Activated CD4-positive, alpha-beta T cell treated with anti-CD3 and anti-CD28 coated beads, Interleukin-2, amount 10 ng/mL, durations not matched to agents 24 days and 14 days (primary cell): ENCODE results near the gene PPFIA4. TPM values are rescaled to one million over a fixed set of nuclear protein-coding genes. Genes with fewer than 3 reads are reported as not detected.

Experiments
- DNase-seq: peaks from one replicate; pipeline ENCODE4 v3.0.0; 2022
- H3K27ac Mint-ChIP-seq: one replicate; pipeline ENCODE4 v1.8.0; 2022; ENCODE audit warnings: mild to moderate bottlenecking, mixed read lengths
- H3K27me3 Mint-ChIP-seq: one replicate; pipeline ENCODE4 v1.8.0; 2022; ENCODE audit warnings: mixed read lengths
- H3K36me3 Mint-ChIP-seq: one replicate; pipeline ENCODE4 v1.8.0; 2022; ENCODE audit warnings: low read depth, mild to moderate bottlenecking, mixed read lengths
- H3K4me1 Mint-ChIP-seq: one replicate; pipeline ENCODE4 v1.8.0; 2021; ENCODE audit warnings: mixed read lengths
- H3K4me3 Mint-ChIP-seq: one replicate; pipeline ENCODE4 v1.8.0; 2022; ENCODE audit warnings: mild to moderate bottlenecking, moderate library complexity, mixed read lengths
- H3K9me3 Mint-ChIP-seq: one replicate; pipeline ENCODE4 v1.8.0; 2021; ENCODE audit warnings: mixed read lengths
- intact Hi-C: fragments of 100-400 bp; cut with micrococcal nuclease; formaldehyde crosslinking; loops from one replicate; pipeline ENCODE4 v1.15.1; 2023
- total RNA-seq: library from RNA; stranded (reverse); gene quantifications from 2 replicates; pipeline ENCODE4 v1.2.3, GENCODE V29; 2022

Gene PPFIA4
- total RNA-seq, 1 donor from 2014 or later = 35.1 TPM

- Mint-ChIP-seq H3K9me3 (no peaks in the 10 kb centered on the region), H3K36me3 (peaks cover 12% of the 10 kb centered on the region), H3K27me3 (no peaks in the 10 kb centered on the region), H3K4me3 (no peak overlapping the region), H3K4me1 (peaks cover 6% of the 10 kb centered on the region), H3K27ac (no peak overlapping the region)
- intact Hi-C loops = no loop called here
- no peak for DNase-seq
These were observed 14.4 kb downstream of the PPFIA4 start for GRCh38 chr1:203040513-203041275.

- no peaks in the 10 kb centered on the region for H3K27me3 Mint-ChIP-seq
- no peak overlapping the region for H3K4me3 Mint-ChIP-seq
- no peak overlapping the region for H3K27ac Mint-ChIP-seq
- H3K4me1 Mint-ChIP-seq = peaks cover 6% of the 10 kb centered on the region
- intact Hi-C loops = no loop called here
- H3K36me3 Mint-ChIP-seq = peaks cover 12% of the 10 kb centered on the region
- H3K9me3 Mint-ChIP-seq = no peaks in the 10 kb centered on the region
- DNase-seq = no peak
These were observed 15.2 kb downstream of the PPFIA4 start for GRCh38 chr1:203041351-203041932.

- no peaks in the 10 kb centered on the region for H3K27me3 Mint-ChIP-seq
- no peak overlapping the region for H3K27ac Mint-ChIP-seq
- H3K4me1 Mint-ChIP-seq = peaks cover 9% of the 10 kb centered on the region
- intact Hi-C loops = no loop called here
- peaks cover 14% of the 10 kb centered on the region for H3K36me3 Mint-ChIP-seq
- no peak for DNase-seq
- H3K4me3 Mint-ChIP-seq = no peak overlapping the region
- H3K9me3 Mint-ChIP-seq = no peaks in the 10 kb centered on the region
These were observed 17.7 kb downstream of the PPFIA4 start for GRCh38 chr1:203043830-203044545.

GRCh38 chr1:203044546-203045250, 18.4 kb downstream of the PPFIA4 start:
- H3K9me3 Mint-ChIP-seq = no peaks in the 10 kb centered on the region
- no peak for DNase-seq
- intact Hi-C loops = no loop called here

GRCh38 chr1:203045336-203045735, 19.0 kb downstream of the PPFIA4 start:
- no peak for DNase-seq
- Mint-ChIP-seq H3K9me3 (no peaks in the 10 kb centered on the region), H3K27me3 (no peaks in the 10 kb centered on the region), H3K4me3 (no peak overlapping the region), H3K36me3 (peaks cover 11% of the 10 kb centered on the region), H3K4me1 (peaks cover 5% of the 10 kb centered on the region), H3K27ac (no peak overlapping the region)
- intact Hi-C loops = no loop called here

More at GRCh38 chr1:203044546-203045250, 18.4 kb downstream of the PPFIA4 start:
- Mint-ChIP-seq H3K36me3 (peaks cover 11% of the 10 kb centered on the region), H3K27ac (no peak overlapping the region), H3K27me3 (no peaks in the 10 kb centered on the region), H3K4me1 (peaks cover 5% of the 10 kb centered on the region), H3K4me3 (no peak overlapping the region)

- no peak overlapping the region for H3K4me3 Mint-ChIP-seq
- no peak overlapping the region for H3K27ac Mint-ChIP-seq
- peaks cover 11% of the 10 kb centered on the region for H3K36me3 Mint-ChIP-seq
- H3K9me3 Mint-ChIP-seq = no peaks in the 10 kb centered on the region
- H3K4me1 Mint-ChIP-seq = peaks cover 5% of the 10 kb centered on the region
- DNase-seq = no peak
- intact Hi-C loops = no loop called here
- no peaks in the 10 kb centered on the region for H3K27me3 Mint-ChIP-seq
These were observed 19.7 kb downstream of the PPFIA4 start for GRCh38 chr1:203045821-203046594.

GRCh38 chr1:203046984-203047630, 20.8 kb downstream of the PPFIA4 start:
- H3K9me3 Mint-ChIP-seq = no peaks in the 10 kb centered on the region

GRCh38 chr1:203048086-203048485, 21.8 kb downstream of the PPFIA4 start:
- H3K4me3 Mint-ChIP-seq = no peak overlapping the region
- intact Hi-C loops = no loop called here
- H3K27me3 Mint-ChIP-seq = no peaks in the 10 kb centered on the region
- H3K36me3 Mint-ChIP-seq = peaks cover 12% of the 10 kb centered on the region
- DNase-seq = no peak
- no peaks in the 10 kb centered on the region for H3K9me3 Mint-ChIP-seq
- peaks cover 5% of the 10 kb centered on the region for H3K4me1 Mint-ChIP-seq
- no peak overlapping the region for H3K27ac Mint-ChIP-seq

More at GRCh38 chr1:203046984-203047630, 20.8 kb downstream of the PPFIA4 start:
- Mint-ChIP-seq H3K4me1 (peaks cover 5% of the 10 kb centered on the region), H3K4me3 (no peak overlapping the region), H3K27me3 (no peaks in the 10 kb centered on the region), H3K27ac (no peak overlapping the region), H3K36me3 (peaks cover 14% of the 10 kb centered on the region)
- no peak for DNase-seq
- intact Hi-C loops = no loop called here

- peaks cover 10% of the 10 kb centered on the region for H3K36me3 Mint-ChIP-seq
- DNase-seq = no peak
- H3K4me1 Mint-ChIP-seq = peaks cover 5% of the 10 kb centered on the region
- H3K27me3 Mint-ChIP-seq = no peaks in the 10 kb centered on the region
- no peak overlapping the region for H3K27ac Mint-ChIP-seq
- no peaks in the 10 kb centered on the region for H3K9me3 Mint-ChIP-seq
- intact Hi-C loops = no loop called here
- H3K4me3 Mint-ChIP-seq = no peak overlapping the region
These were observed 22.3 kb downstream of the PPFIA4 start for GRCh38 chr1:203048555-203049051.

- DNase-seq = no peak
- Mint-ChIP-seq H3K4me1 (peaks cover 5% of the 10 kb centered on the region), H3K27ac (no peak overlapping the region), H3K36me3 (peaks cover 10% of the 10 kb centered on the region), H3K27me3 (no peaks in the 10 kb centered on the region), H3K9me3 (no peaks in the 10 kb centered on the region), H3K4me3 (no peak overlapping the region)
- intact Hi-C loops = no loop called here
These were observed 22.8 kb downstream of the PPFIA4 start for GRCh38 chr1:203049077-203049476.

GRCh38 chr1:203049576-203050180, 23.4 kb downstream of the PPFIA4 start:
- H3K27ac Mint-ChIP-seq = no peak overlapping the region
- intact Hi-C loops = no loop called here
- no peak overlapping the region for H3K4me3 Mint-ChIP-seq

GRCh38 chr1:203050826-203051225, 24.5 kb downstream of the PPFIA4 start:
- DNase-seq = no peak
- Mint-ChIP-seq H3K27ac (no peak overlapping the region), H3K4me3 (no peak overlapping the region), H3K4me1 (peaks cover 5% of the 10 kb centered on the region), H3K36me3 (peaks cover 12% of the 10 kb centered on the region), H3K27me3 (no peaks in the 10 kb centered on the region), H3K9me3 (no peaks in the 10 kb centered on the region)
- intact Hi-C loops = no loop called here

More at GRCh38 chr1:203049576-203050180, 23.4 kb downstream of the PPFIA4 start:
- no peak for DNase-seq
- H3K36me3 Mint-ChIP-seq = peaks cover 10% of the 10 kb centered on the region
- H3K4me1 Mint-ChIP-seq = peaks cover 5% of the 10 kb centered on the region
- no peaks in the 10 kb centered on the region for H3K9me3 Mint-ChIP-seq
- H3K27me3 Mint-ChIP-seq = no peaks in the 10 kb centered on the region
